Central memory CD8-positive, alpha-beta T cell (primary cell): ENCODE data around the gene ICOS.
A peak's percentile ranks its signal among the peaks of the same experiment; 100 is the strongest.

Source experiments
- ATAC-seq: fragments of 150-1000 bp; cut with Tn5 transposase; replicated peaks from 2 replicates; pipeline ENCODE4 v1.10.0; 2022; ENCODE audit warnings: mild to moderate bottlenecking, moderate FRiP score, moderate number of reproducible peaks; ENCODE audit not compliant: poor library complexity, severe bottlenecking; ENCODE audit errors: extremely low read depth
- DNase-seq, 2 donors: peaks; one replicate each; pipeline ENCODE4 v3.0.0; 2021; ENCODE audit warnings: low spot score in 2 of 2
- H3K27ac Mint-ChIP-seq: one replicate; pipeline ENCODE4 v1.8.0; 2022; ENCODE audit warnings: low read depth, mild to moderate bottlenecking, moderate library complexity, mixed read lengths
- H3K27me3 Mint-ChIP-seq: one replicate; pipeline ENCODE4 v1.8.0; 2022; ENCODE audit warnings: mixed read lengths
- H3K36me3 Mint-ChIP-seq: one replicate; pipeline ENCODE4 v1.8.0; 2022; ENCODE audit warnings: mild to moderate bottlenecking, moderate library complexity, mixed read lengths; ENCODE audit not compliant: insufficient read depth
- H3K4me1 Mint-ChIP-seq: one replicate; pipeline ENCODE4 v1.8.0; 2022; ENCODE audit warnings: mixed read lengths
- H3K4me3 Mint-ChIP-seq: one replicate; pipeline ENCODE4 v1.8.0; 2022; ENCODE audit warnings: mild to moderate bottlenecking, moderate library complexity, mixed read lengths
- H3K9me3 Mint-ChIP-seq: one replicate; pipeline ENCODE4 v1.8.0; 2022; ENCODE audit warnings: mixed read lengths

The ICOS gene

DNA sequence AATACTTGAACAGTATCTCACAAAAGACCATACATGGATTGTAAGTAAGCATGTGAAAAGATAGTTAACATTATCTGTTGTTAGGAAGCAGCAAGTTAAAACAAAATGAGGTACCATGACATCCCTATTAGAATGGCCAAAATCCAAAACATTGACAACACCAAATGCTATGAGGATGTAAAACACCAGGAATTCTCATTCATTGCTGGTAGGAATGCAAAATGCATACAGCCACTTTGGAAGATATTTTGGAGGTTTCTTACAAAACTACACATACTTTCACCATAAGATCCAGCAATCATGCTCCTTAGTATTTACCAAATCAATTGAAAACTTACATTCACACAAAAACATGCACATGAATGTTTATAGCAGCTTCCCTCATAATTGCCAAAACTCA is 30.9 kb upstream of the ICOS start:
- Mint-ChIP-seq H3K4me3 (no peak overlapping the region), H3K9me3 (peaks cover 10% of the 10 kb centered on the region), H3K4me1 (no peaks in the 10 kb centered on the region), H3K27ac (no peak overlapping the region), H3K27me3 (no peaks in the 10 kb centered on the region), H3K36me3 (peaks cover 2% of the 10 kb centered on the region)
- no peak for ATAC-seq
- DNase-seq = no peak

DNA sequence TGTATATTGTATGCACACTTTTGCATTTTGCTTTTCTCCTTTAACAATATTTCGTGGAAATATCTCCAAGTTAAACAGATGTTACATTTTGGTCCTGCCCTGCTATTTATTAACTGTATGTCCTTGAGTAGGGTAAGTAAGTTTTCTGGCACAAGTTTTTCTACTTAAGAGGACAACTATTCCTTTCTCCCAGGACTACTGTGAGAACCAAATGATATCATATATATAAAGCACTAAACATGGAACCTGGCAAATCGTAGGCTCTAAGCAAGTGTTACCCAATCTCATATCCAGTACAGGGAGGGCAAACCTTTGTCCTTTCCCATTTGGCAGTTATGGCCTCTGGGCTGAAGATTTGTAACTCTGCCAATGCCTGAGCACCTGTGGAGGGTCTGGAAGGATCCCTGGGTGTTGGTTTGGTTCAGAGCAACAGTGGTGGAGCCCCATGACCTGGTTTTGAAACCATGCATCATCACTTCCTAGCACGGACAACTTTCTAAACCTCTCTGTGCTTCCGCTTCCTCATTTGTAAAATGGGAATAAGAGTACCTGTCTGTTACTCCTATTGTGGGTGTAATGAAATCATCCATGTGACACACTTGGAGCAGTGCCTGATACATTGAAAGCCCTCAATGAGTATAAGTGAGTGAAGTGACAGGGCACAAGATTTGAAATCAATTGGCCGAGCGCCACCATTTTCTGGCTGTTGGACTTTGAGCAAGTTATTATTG is 28.3 kb upstream of the ICOS start:
- Mint-ChIP-seq H3K9me3 (no peaks in the 10 kb centered on the region), H3K36me3 (no peaks in the 10 kb centered on the region), H3K4me1 (no peaks in the 10 kb centered on the region), H3K27me3 (no peaks in the 10 kb centered on the region), H3K4me3 (no peak overlapping the region), H3K27ac (no peak overlapping the region)
- no peak for ATAC-seq
- no peak for DNase-seq

DNA sequence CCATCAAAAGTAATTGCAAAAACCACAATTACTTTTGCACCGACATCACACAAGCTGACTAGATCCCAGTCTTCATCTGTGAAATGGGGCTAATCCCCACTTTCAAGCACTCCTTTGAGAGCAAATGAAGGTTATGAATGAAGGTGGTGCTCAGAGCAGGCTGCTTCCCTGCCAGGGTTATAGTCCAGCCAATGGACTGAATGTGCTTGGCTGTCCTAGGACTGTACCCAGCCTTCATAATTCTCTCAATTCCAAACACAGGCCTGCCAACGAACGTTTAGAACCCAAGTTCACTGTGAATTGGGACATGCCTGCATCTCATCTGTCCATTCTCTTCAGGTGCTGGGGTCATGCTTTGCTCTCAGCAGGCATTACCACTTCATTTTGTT is 27.8 kb upstream of the ICOS start:
- no peak overlapping the region for H3K27ac Mint-ChIP-seq
- ATAC-seq = no peak
- no peaks in the 10 kb centered on the region for H3K4me1 Mint-ChIP-seq
- H3K4me3 Mint-ChIP-seq = no peak overlapping the region
- no peaks in the 10 kb centered on the region for H3K9me3 Mint-ChIP-seq
- DNase-seq = no peak
- H3K36me3 Mint-ChIP-seq = no peaks in the 10 kb centered on the region
- no peaks in the 10 kb centered on the region for H3K27me3 Mint-ChIP-seq

DNA sequence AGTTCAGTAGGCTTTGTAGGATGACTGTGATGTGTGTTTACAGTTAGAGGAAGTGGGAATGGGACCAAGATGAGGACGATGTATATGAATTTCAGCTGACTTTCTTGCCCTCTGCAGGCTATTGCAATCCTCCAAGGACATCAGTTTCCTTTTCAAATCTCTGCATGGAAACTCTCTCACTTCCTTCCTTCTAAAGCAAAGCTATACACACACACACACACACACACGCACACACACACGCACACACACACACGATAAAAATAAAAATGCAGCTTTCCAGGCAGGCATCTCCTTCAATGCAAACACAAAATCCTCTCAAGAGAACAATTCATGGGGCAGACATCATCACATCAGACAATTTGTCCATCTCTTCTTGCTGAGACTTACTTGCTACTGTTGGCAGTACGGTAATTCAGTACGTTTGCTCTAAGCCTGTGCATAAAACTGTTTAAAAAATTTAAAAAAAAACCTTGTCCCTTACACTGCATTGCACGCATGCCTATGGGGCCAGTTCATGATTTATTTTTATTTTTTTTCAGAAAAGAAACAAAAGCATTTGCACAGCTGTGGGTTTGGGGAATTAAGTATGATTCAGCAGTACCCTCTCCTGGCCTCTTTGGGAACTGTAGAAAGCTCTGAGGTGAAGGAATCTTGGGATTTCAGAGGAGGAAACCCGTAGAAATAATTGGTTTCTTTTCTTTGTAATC is 27.1 kb upstream of the ICOS start:
- no peak overlapping the region for H3K27ac Mint-ChIP-seq
- H3K4me3 Mint-ChIP-seq = no peak overlapping the region
- H3K36me3 Mint-ChIP-seq = no peaks in the 10 kb centered on the region
- no peaks in the 10 kb centered on the region for H3K27me3 Mint-ChIP-seq
- ATAC-seq = no peak
- no peak for DNase-seq
- H3K4me1 Mint-ChIP-seq = peaks cover 4% of the 10 kb centered on the region
- no peaks in the 10 kb centered on the region for H3K9me3 Mint-ChIP-seq

DNA sequence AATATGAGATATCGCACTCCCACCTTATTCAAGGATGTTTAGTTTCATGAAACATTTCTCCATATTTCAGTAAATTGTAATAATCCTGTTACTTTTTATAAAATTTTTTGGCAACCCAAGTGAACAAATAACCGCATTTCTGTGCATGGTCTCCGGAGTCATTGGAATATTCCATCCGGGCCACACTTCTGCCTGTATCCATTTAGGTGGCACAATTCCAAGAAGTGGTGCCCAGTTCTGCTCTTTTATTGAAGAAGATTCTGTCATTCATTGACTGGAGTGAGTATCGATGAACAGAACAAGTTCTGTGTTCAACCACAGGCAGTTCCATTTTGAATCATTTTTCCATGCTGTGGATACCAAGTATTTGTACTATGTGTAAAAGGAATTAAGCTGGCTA is 26.6 kb upstream of the ICOS start:
- Mint-ChIP-seq H3K36me3 (no peaks in the 10 kb centered on the region), H3K9me3 (no peaks in the 10 kb centered on the region), H3K4me1 (peaks cover 9% of the 10 kb centered on the region), H3K27me3 (no peaks in the 10 kb centered on the region), H3K27ac (no peak overlapping the region), H3K4me3 (no peak overlapping the region)
- no peak for DNase-seq
- no peak for ATAC-seq

DNA sequence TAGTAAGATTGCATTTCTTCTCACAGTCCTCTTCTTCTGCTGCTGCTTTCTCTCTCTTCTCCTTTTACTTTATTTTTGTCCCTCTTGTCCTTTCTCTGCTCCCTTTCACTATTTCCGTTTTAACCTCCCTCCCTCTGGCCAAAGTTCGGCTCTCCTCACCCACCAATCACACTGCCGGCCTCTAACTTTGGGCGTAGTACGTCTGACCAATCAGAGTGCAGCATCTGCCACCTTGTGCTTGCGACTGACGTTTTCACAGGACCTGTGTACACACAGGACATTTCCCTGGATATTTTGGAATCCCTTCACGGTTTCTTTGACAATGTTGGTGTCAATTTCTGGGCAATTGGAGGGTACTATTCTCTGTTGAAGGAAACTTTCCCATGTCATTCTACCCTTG is 22.6 kb upstream of the ICOS start:
- Mint-ChIP-seq H3K4me1 (peaks cover 12% of the 10 kb centered on the region), H3K27me3 (no peaks in the 10 kb centered on the region), H3K9me3 (no peaks in the 10 kb centered on the region), H3K36me3 (peaks cover 4% of the 10 kb centered on the region), H3K27ac (peak overlapping the region; percentile 26), H3K4me3 (no peak overlapping the region)
- no peak for ATAC-seq
- DNase-seq = no peak

DNA sequence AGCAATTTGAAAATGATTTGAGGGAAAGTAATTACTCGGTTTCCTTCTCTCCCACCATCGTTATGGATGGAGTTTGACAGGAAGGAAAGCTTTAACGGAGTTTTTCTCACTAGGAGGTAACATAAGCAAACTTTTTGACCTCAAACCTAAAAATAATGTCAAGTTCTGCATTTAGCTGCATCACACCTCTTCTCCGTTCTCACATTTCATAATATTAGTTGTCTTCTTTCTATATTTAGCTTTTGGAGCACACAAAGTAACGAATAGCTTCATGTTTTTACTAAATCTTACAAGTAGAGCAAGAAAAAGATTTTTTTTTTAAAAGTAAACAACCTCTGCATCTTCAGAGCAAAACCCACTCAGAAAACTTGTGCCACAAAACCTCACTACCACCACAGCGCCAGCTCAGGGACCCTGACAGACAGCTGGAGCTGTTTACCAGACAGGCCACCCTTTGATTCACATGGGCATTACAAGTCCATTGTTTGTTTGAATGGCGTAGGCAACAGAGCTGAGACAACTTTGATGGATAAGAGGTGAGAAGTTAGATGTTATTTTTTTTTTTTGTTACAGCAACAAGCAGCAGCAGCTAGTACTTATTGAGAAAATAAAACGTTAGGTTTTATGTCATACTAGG is 21.9 kb upstream of the ICOS start:
- Mint-ChIP-seq H3K9me3 (no peaks in the 10 kb centered on the region), H3K4me1 (peaks cover 12% of the 10 kb centered on the region), H3K27ac (peak overlapping the region; percentile 26), H3K27me3 (no peaks in the 10 kb centered on the region), H3K4me3 (peak overlapping the region; percentile 19), H3K36me3 (peaks cover 4% of the 10 kb centered on the region)
- DNase-seq (peak in 1 of 2 donors; percentile 58), ATAC-seq (peak; percentile 94)

DNA sequence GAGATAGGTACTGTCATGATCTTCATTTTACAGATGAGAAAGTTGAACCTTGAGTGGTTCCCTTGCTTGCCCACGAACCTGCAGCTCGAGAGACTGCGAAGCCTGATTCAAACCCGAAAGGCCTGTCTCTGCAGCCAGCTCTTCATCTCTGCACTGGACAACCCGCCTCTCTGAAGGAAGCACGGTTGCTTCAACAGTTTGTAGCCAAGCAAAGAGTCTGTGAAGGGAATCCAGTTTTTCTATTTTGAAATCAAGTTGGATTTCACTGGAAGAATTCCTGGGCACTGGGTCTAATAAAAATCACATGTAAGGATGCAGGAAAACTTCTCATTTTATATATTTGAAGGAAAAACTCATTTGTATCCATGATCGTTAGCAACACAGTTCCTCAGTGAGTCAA is 21.3 kb upstream of the ICOS start:
- no peak for ATAC-seq
- peaks cover 12% of the 10 kb centered on the region for H3K4me1 Mint-ChIP-seq
- no peaks in the 10 kb centered on the region for H3K9me3 Mint-ChIP-seq
- no peaks in the 10 kb centered on the region for H3K27me3 Mint-ChIP-seq
- peak overlapping the region; percentile 19 for H3K4me3 Mint-ChIP-seq
- no peak for DNase-seq
- H3K36me3 Mint-ChIP-seq = peaks cover 4% of the 10 kb centered on the region
- peak overlapping the region; percentile 26 for H3K27ac Mint-ChIP-seq

DNA sequence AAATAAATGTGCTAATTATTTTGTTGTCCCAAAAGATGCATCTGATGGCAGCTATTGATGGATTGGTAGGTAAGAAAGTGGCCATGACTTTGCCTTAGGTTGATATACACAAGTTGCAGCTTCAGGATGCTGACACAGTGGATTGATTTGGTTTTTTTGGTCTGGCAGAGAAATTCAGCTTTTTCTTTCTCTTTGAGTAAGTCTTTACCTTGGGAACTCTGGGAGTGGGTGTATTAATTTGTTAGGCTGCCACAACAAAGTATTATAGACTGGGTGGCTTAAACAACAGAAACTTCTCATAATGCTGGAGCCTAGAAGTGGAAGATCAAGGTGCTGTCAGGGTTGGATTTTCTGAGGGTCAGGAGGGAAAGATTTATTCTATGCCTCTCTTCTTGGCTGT is 19.8 kb upstream of the ICOS start:
- Mint-ChIP-seq H3K4me3 (no peak overlapping the region), H3K27ac (peak overlapping the region; percentile 42), H3K4me1 (peaks cover 12% of the 10 kb centered on the region), H3K27me3 (no peaks in the 10 kb centered on the region), H3K36me3 (peaks cover 4% of the 10 kb centered on the region), H3K9me3 (no peaks in the 10 kb centered on the region)
- DNase-seq = no peak
- no peak for ATAC-seq

DNA sequence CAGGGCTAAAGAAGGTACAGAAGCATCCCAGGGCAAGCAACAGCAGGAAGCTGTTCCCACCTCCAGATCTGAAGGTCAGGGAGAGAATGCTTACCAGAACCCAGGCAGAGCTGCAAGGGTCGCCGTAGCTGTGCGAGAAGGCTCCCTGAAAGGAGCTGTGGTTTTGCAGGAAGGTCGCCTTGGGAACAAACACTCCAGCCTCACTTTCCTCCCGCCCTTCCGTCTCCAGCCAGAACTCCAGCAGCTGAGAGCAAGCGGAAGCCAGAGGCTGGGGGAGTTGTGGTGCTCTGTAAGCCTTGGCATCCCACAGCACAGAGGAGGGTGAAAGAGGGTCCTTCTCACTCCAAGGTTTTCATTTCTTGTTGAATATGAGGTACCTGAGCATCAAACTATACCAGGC is 18.3 kb upstream of the ICOS start:
- Mint-ChIP-seq H3K4me3 (no peak overlapping the region), H3K4me1 (peaks cover 12% of the 10 kb centered on the region), H3K9me3 (no peaks in the 10 kb centered on the region), H3K36me3 (peaks cover 4% of the 10 kb centered on the region), H3K27ac (no peak overlapping the region), H3K27me3 (no peaks in the 10 kb centered on the region)
- ATAC-seq (no peak), DNase-seq (no peak)

DNA sequence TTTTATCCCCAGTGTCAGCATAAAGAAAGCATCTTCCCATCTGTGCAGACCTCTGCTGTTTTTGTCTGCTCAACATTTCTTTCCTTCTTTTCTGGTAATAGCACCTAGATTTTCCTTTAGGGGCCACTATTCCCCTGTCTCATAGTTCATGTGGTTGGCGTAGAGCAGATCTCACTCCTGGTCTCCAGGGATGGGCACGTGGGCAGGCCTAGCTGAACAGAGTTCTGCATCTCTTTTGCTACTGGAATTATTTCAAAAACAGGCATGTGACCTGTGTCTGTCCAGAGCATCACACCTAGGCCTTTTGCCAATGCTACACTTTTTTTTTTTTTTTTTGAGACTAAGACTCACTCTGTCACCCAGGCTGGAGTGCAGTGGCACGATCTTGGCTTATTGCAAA is 17.7 kb upstream of the ICOS start:
- peaks cover 12% of the 10 kb centered on the region for H3K4me1 Mint-ChIP-seq
- no peak overlapping the region for H3K27ac Mint-ChIP-seq
- no peaks in the 10 kb centered on the region for H3K27me3 Mint-ChIP-seq
- H3K4me3 Mint-ChIP-seq = no peak overlapping the region
- H3K36me3 Mint-ChIP-seq = peaks cover 4% of the 10 kb centered on the region
- no peaks in the 10 kb centered on the region for H3K9me3 Mint-ChIP-seq
- ATAC-seq (no peak), DNase-seq (no peak)

DNA sequence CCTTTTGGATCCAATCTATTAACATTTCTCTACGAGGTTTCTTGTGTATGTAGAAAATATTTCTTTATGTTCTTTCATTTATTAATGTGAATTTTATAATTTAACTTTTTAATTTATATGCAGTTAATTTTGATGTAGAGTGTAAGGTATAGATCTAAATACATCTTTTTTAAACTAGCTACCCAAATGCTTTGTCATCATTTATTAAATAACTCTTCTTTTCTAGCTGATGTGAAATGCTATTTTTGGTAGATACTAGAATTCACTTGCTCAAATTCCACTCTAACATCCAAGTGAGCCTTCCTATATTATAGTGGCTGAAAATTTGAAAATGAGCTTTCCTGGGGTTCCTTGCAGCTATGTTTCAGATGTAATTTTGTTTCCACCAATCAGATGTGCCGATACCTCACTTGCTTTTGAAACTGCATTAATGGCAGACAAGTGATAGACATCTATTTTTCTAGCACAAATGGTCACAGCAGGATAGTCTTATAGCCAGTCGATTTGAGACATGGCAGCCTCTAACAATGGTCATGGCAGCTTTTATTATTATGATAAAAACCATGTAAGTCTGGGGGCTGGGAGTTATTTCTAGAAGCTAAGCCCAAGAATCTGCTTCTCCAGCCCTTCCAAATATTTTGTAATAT is 10.9 kb upstream of the ICOS start:
- no peak overlapping the region for H3K4me3 Mint-ChIP-seq
- H3K36me3 Mint-ChIP-seq = no peaks in the 10 kb centered on the region
- no peak overlapping the region for H3K27ac Mint-ChIP-seq

More for the DNA sequence above, 10.9 kb upstream of the ICOS start:
- no peaks in the 10 kb centered on the region for H3K9me3 Mint-ChIP-seq
- no peak for DNase-seq
- ATAC-seq = no peak
- no peaks in the 10 kb centered on the region for H3K4me1 Mint-ChIP-seq
- H3K27me3 Mint-ChIP-seq = no peaks in the 10 kb centered on the region
